PC-9 (cell line): ENCODE results near the gene RPS17.
A peak's percentile ranks its signal among the peaks of the same experiment; 100 is the strongest.

ENCODE experiments used
- EZH2 ChIP-seq: fragments of 200-600 bp; sonication (generic); IDR thresholded peaks from 2 replicates; pipeline ENCODE4 v1.8.0; 2017; ENCODE audit warnings: antibody characterized with exemption, low read depth
- TF ChIP-seq, protein P1 (sequence below): fragments of 200-600 bp; sonication (generic); conservative IDR thresholded peaks from 2 replicates; pipeline ENCODE4 v1.6.1; 2017; ENCODE audit warnings: mixed run types, antibody characterized with exemption, mild to moderate bottlenecking, moderate library complexity

GRCh38 chr15:82540055-82540983 is at the start of gene RPS17:
- TF ChIP-seq, protein P1, sequence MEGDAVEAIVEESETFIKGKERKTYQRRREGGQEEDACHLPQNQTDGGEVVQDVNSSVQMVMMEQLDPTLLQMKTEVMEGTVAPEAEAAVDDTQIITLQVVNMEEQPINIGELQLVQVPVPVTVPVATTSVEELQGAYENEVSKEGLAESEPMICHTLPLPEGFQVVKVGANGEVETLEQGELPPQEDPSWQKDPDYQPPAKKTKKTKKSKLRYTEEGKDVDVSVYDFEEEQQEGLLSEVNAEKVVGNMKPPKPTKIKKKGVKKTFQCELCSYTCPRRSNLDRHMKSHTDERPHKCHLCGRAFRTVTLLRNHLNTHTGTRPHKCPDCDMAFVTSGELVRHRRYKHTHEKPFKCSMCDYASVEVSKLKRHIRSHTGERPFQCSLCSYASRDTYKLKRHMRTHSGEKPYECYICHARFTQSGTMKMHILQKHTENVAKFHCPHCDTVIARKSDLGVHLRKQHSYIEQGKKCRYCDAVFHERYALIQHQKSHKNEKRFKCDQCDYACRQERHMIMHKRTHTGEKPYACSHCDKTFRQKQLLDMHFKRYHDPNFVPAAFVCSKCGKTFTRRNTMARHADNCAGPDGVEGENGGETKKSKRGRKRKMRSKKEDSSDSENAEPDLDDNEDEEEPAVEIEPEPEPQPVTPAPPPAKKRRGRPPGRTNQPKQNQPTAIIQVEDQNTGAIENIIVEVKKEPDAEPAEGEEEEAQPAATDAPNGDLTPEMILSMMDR = peak; percentile 94
- TF ChIP-seq EZH2 = no peak
